Testis (tissue), 2 donors: ENCODE results near the gene FAM83B.

Experiments used
- CTCF ChIP-seq, 3 experiments: fragments of 450-650 bp in 2 of 3; fragments of 200-600 bp in 1 of 3; sonication (generic) in 1 of 3; IDR thresholded peaks; one replicate each; pipeline ENCODE4 v1.5.1; 2016 to 2019; ENCODE audit warnings: antibody characterized with exemption in 3 of 3, mild to moderate bottlenecking in 2 of 3, moderate library complexity in 1 of 3
- POLR2A ChIP-seq: fragments of 450-650 bp; IDR thresholded peaks from one replicate; pipeline ENCODE4 v1.6.1; 2017; ENCODE audit warnings: antibody characterized with exemption, mild to moderate bottlenecking, moderate library complexity

- TF ChIP-seq CTCF (IDR thresholded peaks at IDR 0.05) (no peak), POLR2A (no peak)
Observed at GRCh38 chr6:54909184-54909583, 62.6 kb downstream of the FAM83B start.
